H1 (cell line): ENCODE data around the gene NAT8L. TPM values are rescaled to one million over a fixed set of nuclear protein-coding genes. Genes with fewer than 3 reads are reported as not detected.

Source experiments
- CTCF ChIA-PET: fragments of 300-600 bp; sonication (Branson Sonifier 250); formaldehyde crosslinking; loops from one replicate; lab custom pipeline; 2021; ENCODE audit not compliant: partially characterized antibody; lab: Charles Lee
- POLR2A ChIA-PET: fragments of 300-600 bp; sonication (Branson Sonifier 250); formaldehyde crosslinking; loops from one replicate; lab custom pipeline; 2021; ENCODE audit warnings: inconsistent platforms; ENCODE audit not compliant: partially characterized antibody; lab: Charles Lee
- DNase-seq, 2 experiments: peaks; one replicate each; pipeline versions ENCODE4 v3.0.0 to v3.0.0-alpha.2; 2010 to 2022; ENCODE audit warnings: low spot score in 2 of 2, low read depth in 1 of 2, mixed read lengths in 1 of 2
- FAIRE-seq: peaks from 2 replicates; lab custom pipeline; 2011; peaks lifted over from hg19 to GRCh38; lab: Jason Lieb, UNC
- H2AFZ ChIP-seq: 2 replicates; pipeline ENCODE4 v1.8.1; 2012; ENCODE audit warnings: low read length, inconsistent platforms
- H2AK5ac ChIP-seq: 2 replicates; pipeline ENCODE4 v1.6.1; 2013; ENCODE audit warnings: low read depth, low read length
- H2BK120ac ChIP-seq: replicated peaks from 2 replicates; pipeline ENCODE3; 2013; ENCODE audit warnings: low read depth, low read length, inconsistent platforms
- H2BK12ac ChIP-seq: 2 replicates; pipeline ENCODE4 v1.6.1; 2013; ENCODE audit warnings: low read depth, low read length
- H2BK15ac ChIP-seq: 2 replicates; pipeline ENCODE4 v1.6.1; 2013; ENCODE audit warnings: low read length
- H2BK20ac ChIP-seq: 2 replicates; pipeline ENCODE4 v1.6.1; 2013; ENCODE audit warnings: low read length
- H2BK5ac ChIP-seq: 2 replicates; pipeline ENCODE4 v1.6.1; 2013; ENCODE audit warnings: low read depth, low read length
- H3K14ac ChIP-seq: 2 replicates; pipeline ENCODE4 v1.6.1; 2013; ENCODE audit warnings: inconsistent platforms; ENCODE audit not compliant: insufficient read length
- H3K18ac ChIP-seq: 2 replicates; pipeline ENCODE4 v1.6.1; 2013; ENCODE audit warnings: low read length; ENCODE audit errors: extremely low read depth
- H3K23ac ChIP-seq: 2 replicates; pipeline ENCODE4 v1.6.1; 2013; ENCODE audit warnings: inconsistent platforms; ENCODE audit not compliant: insufficient read length
- H3K23me2 ChIP-seq: 2 replicates; pipeline ENCODE4 v1.6.1; 2013; ENCODE audit warnings: low read depth, low read length
- H3K27ac ChIP-seq: 2 replicates; pipeline ENCODE4 v1.6.1; 2011; ENCODE audit warnings: low read depth, low read length, inconsistent platforms
- H3K27me3 ChIP-seq, 4 experiments: replicated peaks in 1 of 4; 1 replicate in 1 of 4; 2 replicates in 3 of 4; pipeline versions ENCODE4 v1.6.1 to v1.8.1; 2011 to 2013; ENCODE audit warnings: low read length in 3 of 4, mild to moderate bottlenecking in 3 of 4, inconsistent platforms in 2 of 4, mixed read lengths in 2 of 4, moderate library complexity in 1 of 4; ENCODE audit not compliant: control insufficient read depth in 3 of 4, insufficient read depth in 3 of 4; ENCODE audit errors: extremely low read depth in 1 of 4
- H3K36me3 ChIP-seq, 4 experiments: 2 replicates each; pipeline versions ENCODE4 v1.6.1 to v1.8.1; 2011 to 2013; ENCODE audit warnings: mild to moderate bottlenecking in 4 of 4, low read length in 3 of 4, moderate library complexity in 2 of 4, control low read depth in 1 of 4, inconsistent platforms in 1 of 4; ENCODE audit not compliant: insufficient read depth in 4 of 4, control insufficient read depth in 2 of 4
- H3K4ac ChIP-seq: replicated peaks from 2 replicates; pipeline ENCODE3; 2013; ENCODE audit warnings: low read length, low read depth, mixed read lengths, inconsistent platforms; ENCODE audit not compliant: insufficient read length
- H3K4me1 ChIP-seq, 4 experiments: replicated peaks in 1 of 4; 1 replicate in 1 of 4; 2 replicates in 3 of 4; pipeline versions ENCODE4 v1.6.1 to v1.8.1; 2011 to 2013; ENCODE audit warnings: low read length in 3 of 4, inconsistent platforms in 2 of 4, mixed read lengths in 1 of 4; ENCODE audit not compliant: insufficient read depth in 4 of 4, control insufficient read depth in 3 of 4
- H3K4me2 ChIP-seq, 2 experiments: 2 replicates each; pipeline versions ENCODE4 v1.6.1 to v1.8.1; 2011 to 2013; ENCODE audit warnings: low read depth in 2 of 2, low read length in 2 of 2, control low read depth in 1 of 2, inconsistent platforms in 1 of 2, mild to moderate bottlenecking in 1 of 2; ENCODE audit not compliant: insufficient read depth in 1 of 2
- H3K4me3 ChIP-seq, 4 experiments: fragments of 200-600, 300-600 bp in 1 of 4; sonication (generic), shearing (Covaris generic), sonication (Bioruptor Twin) in 1 of 4; 2 replicates each; pipeline versions ENCODE4 v1.5.1 to v1.8.1; 2011 to 2016; ENCODE audit warnings: low read length in 4 of 4, low read depth in 3 of 4, control low read depth in 2 of 4, inconsistent platforms in 2 of 4, mild to moderate bottlenecking in 2 of 4, mixed read lengths in 1 of 4, moderate library complexity in 1 of 4; ENCODE audit not compliant: insufficient read depth in 2 of 4; ENCODE audit errors: extremely low read depth in 1 of 4
- H3K56ac ChIP-seq: replicated peaks from 2 replicates; pipeline ENCODE3; 2013; ENCODE audit warnings: low read depth, mild to moderate bottlenecking, mixed read lengths, low read length, inconsistent platforms; ENCODE audit not compliant: insufficient read length
- H3K79me1 ChIP-seq: 2 replicates; pipeline ENCODE4 v1.6.1; 2013; ENCODE audit warnings: low read depth, low read length, control low read depth
- H3K79me2 ChIP-seq, 2 experiments: 2 replicates each; pipeline versions ENCODE4 v1.6.1 to v1.8.1; 2012 to 2013; ENCODE audit warnings: low read length in 2 of 2, mild to moderate bottlenecking in 2 of 2, inconsistent platforms in 1 of 2; ENCODE audit not compliant: insufficient read depth in 2 of 2, control insufficient read depth in 1 of 2
- H3K9ac ChIP-seq, 4 experiments: replicated peaks in 1 of 4; 1 replicate in 1 of 4; 2 replicates in 3 of 4; pipeline versions ENCODE4 v1.6.1 to v1.8.1; 2011 to 2013; ENCODE audit warnings: low read depth in 3 of 4, low read length in 3 of 4, control low read depth in 2 of 4, mild to moderate bottlenecking in 2 of 4, moderate library complexity in 2 of 4, inconsistent platforms in 1 of 4; ENCODE audit errors: extremely low read depth in 1 of 4
- H3K9me3 ChIP-seq, 2 experiments: 2 replicates each; pipeline versions ENCODE4 v1.6.1 to v1.8.1; 2012 to 2013; ENCODE audit warnings: mild to moderate bottlenecking in 2 of 2, moderate library complexity in 2 of 2, control low read depth in 1 of 2, inconsistent platforms in 1 of 2, low read depth in 1 of 2, low read length in 1 of 2, mixed read lengths in 1 of 2; ENCODE audit not compliant: insufficient read depth in 2 of 2
- H4K20me1 ChIP-seq, 2 experiments: replicated peaks in 1 of 2; 2 replicates each; pipeline versions ENCODE3 to v1.8.1; 2011 to 2013; ENCODE audit warnings: inconsistent platforms in 2 of 2, low read length in 2 of 2, mild to moderate bottlenecking in 1 of 2; ENCODE audit not compliant: insufficient read depth in 2 of 2, control insufficient read depth in 1 of 2
- H4K5ac ChIP-seq: 2 replicates; pipeline ENCODE4 v1.6.1; 2013; ENCODE audit warnings: low read length, low read depth, mixed read lengths, inconsistent platforms; ENCODE audit not compliant: insufficient read length
- H4K8ac ChIP-seq: 2 replicates; pipeline ENCODE4 v1.8.0; 2013; ENCODE audit warnings: mild to moderate bottlenecking, moderate library complexity, low read length, inconsistent platforms; ENCODE audit not compliant: insufficient read depth; ENCODE audit errors: extremely low read depth
- H4K91ac ChIP-seq: replicated peaks from 2 replicates; pipeline ENCODE3; 2013; ENCODE audit warnings: low read length, mixed read lengths, inconsistent platforms; ENCODE audit not compliant: insufficient read length
- CEBPB ChIP-seq: IDR thresholded peaks from 2 replicates; pipeline ENCODE4 v1.6.1; 2012; ENCODE audit warnings: low read depth, low read length
- CTCF ChIP-seq, 3 experiments: IDR thresholded peaks; 1 replicate in 2 of 3; 2 replicates in 1 of 3; pipeline versions ENCODE4 v1.5.1 to v1.6.1; 2011; ENCODE audit warnings: low read length in 3 of 3, mild to moderate bottlenecking in 3 of 3, inconsistent platforms in 2 of 3, low read depth in 1 of 3, moderate library complexity in 1 of 3; ENCODE audit not compliant: insufficient read depth in 1 of 3; ENCODE audit errors: control extremely low read depth in 1 of 3
- RAD21 ChIP-seq, 2 experiments: IDR thresholded peaks in 1 of 2; conservative IDR thresholded peaks in 1 of 2; 2 replicates each; pipeline ENCODE4 v1.6.1; 2011; ENCODE audit warnings: low read depth in 2 of 2, low read length in 2 of 2, improper control_type of control experiment in 1 of 2, inconsistent platforms in 1 of 2, mild to moderate bottlenecking in 1 of 2, moderate library complexity in 1 of 2
- WGBS, 2 experiments: shearing (Covaris generic) in 1 of 2; methylation state at CpG; one replicate each; pipeline versions ENCODE4 v1.1.6 to v1.1.7; 2013 to 2015; ENCODE audit warnings: low lambda C conversion rate in 2 of 2, mixed read lengths in 2 of 2, inconsistent platforms in 1 of 2, low coverage in 1 of 2, missing lambda C conversion rate in 1 of 2; ENCODE audit not compliant: insufficient replicate concordance in 2 of 2, insufficient coverage in 1 of 2, insufficient read length in 1 of 2; ENCODE audit errors: extremely low coverage in 1 of 2, missing lambda C conversion rate in 1 of 2; 5-methylcytosine and 5-hydroxymethylcytosine counted together
- polyA plus RNA-seq, 7 experiments: library from polyadenylated mRNA; depleted of rRNA in 3 of 7; stranded (reverse) in 5 of 7; unstranded in 2 of 7; fragments of >200 nt in 5 of 7; fragments of 200-250 nt in 2 of 7; gene quantifications; 1 replicate in 5 of 7; 2 replicates in 1 of 7; 4 replicates in 1 of 7; pipeline versions ENCODE4 v1.2.1 to v1.2.3, GENCODE V29; 2011 to 2013; ENCODE audit warnings: missing spikeins in 2 of 7, mixed read lengths in 2 of 7
- total RNA-seq: library from RNA; stranded (reverse); fragmentation: NEBNext Ultra II Directional; extraction: Animal tissue kit (Norgen Biotek cat#: 25700); gene quantifications from 2 replicates; pipeline ENCODE4 v1.2.1, GENCODE V29; 2021

The NAT8L gene
- total and polyA plus RNA-seq, 2 of the 8 experiments (the other 6 are each of a cell fraction or from before 2014, with no cell fraction given), result 10.8 TPM

- H3K27ac ChIP-seq, result no peak overlapping the region
- no peak overlapping the region for H3K14ac ChIP-seq
- H4K8ac ChIP-seq, result peak overlapping the region; percentile 51; the same call in 1 of the 2 replicates
- no peak overlapping the region for H4K91ac ChIP-seq
- FAIRE-seq (no peak), DNase-seq (no peak)
- H3K79me1 ChIP-seq, result no peaks in the 10 kb centered on the region; the same call in 1 of the 2 replicates
- 84% methylated on average over 4 of the region's 4 CpGs; no CpG with 5 or more reads in 1 of the 2 experiments for WGBS, 2 experiments
- no peaks in the 10 kb centered on the region for H3K36me3 ChIP-seq
- no peaks in the 10 kb centered on the region; the same call in 1 of the 2 replicates for H3K23me2 ChIP-seq
- no peaks in the 10 kb centered on the region for H3K9me3 ChIP-seq
- H3K23ac ChIP-seq, result no peak overlapping the region
- no peaks in the 10 kb centered on the region for H3K79me2 ChIP-seq
- no peak overlapping the region for H3K4me2 ChIP-seq
- ChIA-PET CTCF (interaction anchor here (0.6 to 1.0 kb wide), 2 partner anchors 9 to 157 kb away, joined by 3 read pairs; no protein-coding TSS in a partner anchor), POLR2A (no interaction called here)
- H3K4ac ChIP-seq, result no peak overlapping the region
- no peaks in the 10 kb centered on the region for H3K27me3 ChIP-seq
- no peak overlapping the region for H3K56ac ChIP-seq
- H2AK5ac ChIP-seq, result no peak overlapping the region
- no peak overlapping the region for H3K18ac ChIP-seq
- no peak overlapping the region for H2BK5ac ChIP-seq
- no peak overlapping the region for H2BK20ac ChIP-seq
- no peak overlapping the region for H2BK120ac ChIP-seq
- H4K20me1 ChIP-seq, result no peaks in the 10 kb centered on the region
- no peak overlapping the region for H2AFZ ChIP-seq
- TF ChIP-seq CEBPB (no peak), CTCF (IDR thresholded peaks at IDR 0.05; ENCODE audit: control extremely low read depth in 1 of 3, insufficient read depth in 1 of 3, low read depth in 1 of 3, low read length in 3 of 3) (peak in 2 of 3 experiments; percentile 9 to 24; a peak in 2 of 4 replicates), RAD21 (IDR thresholded peaks at IDR 0.05 in 1 of 2, conservative IDR thresholded peaks at IDR 0.05 in 1 of 2; ENCODE audit: low read depth in 2 of 2, low read length in 2 of 2) (peak; percentile 19 to 37; a peak in 2 of 4 replicates)
- no peak overlapping the region for H3K9ac ChIP-seq
- H2BK15ac ChIP-seq, result no peak overlapping the region
- H4K5ac ChIP-seq, result no peak overlapping the region
- H3K4me3 ChIP-seq, result no peak overlapping the region
- 0 out of 2 replicates have a peak overlapping the region, but pooled peaks have one; percentile 17 for H2BK12ac ChIP-seq
- no peaks in the 10 kb centered on the region for H3K4me1 ChIP-seq
Observed at GRCh38 chr4:2102045-2102883, 43.1 kb downstream of the NAT8L start.
